Dedifferentiated amniotic fluid mesenchymal stem cell (primary cell): ENCODE results near the gene CTSL.
A peak's percentile ranks its signal among the peaks of the same experiment; 100 is the strongest.

Experiments used
- DNase-seq: peaks from one replicate; pipeline ENCODE4 v3.0.0-alpha.2; 2016; ENCODE audit errors: extremely low spot score

Gene CTSL

GRCh38 chr9:87699835-87700234 lies 26.1 kb upstream of the CTSL start:
- DNase-seq = no peak

DNA sequence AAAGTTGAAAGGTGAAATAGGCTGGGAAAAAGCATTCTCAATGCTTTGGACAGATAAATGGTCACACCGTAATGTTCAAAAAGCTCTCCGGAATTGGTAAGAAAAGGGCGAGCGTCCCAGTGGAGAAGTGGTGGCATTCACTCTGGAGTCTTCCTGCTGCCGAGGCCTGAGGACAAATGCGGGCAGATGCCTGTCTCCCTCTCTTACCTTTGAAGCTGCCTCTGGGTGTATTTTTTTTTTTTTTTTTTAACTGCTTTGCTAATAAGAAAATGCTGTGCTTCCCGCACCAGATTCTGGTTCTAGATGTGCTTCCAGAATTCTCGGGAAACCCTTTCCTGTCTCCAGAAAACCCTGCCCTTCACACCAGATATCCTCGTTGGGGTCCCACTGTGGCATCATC lies 24.4 kb upstream of the CTSL start:
- DNase-seq = no peak

- no peak for DNase-seq
Observed at GRCh38 chr9:87701931-87702421, 23.9 kb upstream of the CTSL start.

GRCh38 chr9:87702921-87703320 lies 23.0 kb upstream of the CTSL start:
- DNase-seq = no peak

GRCh38 chr9:87703636-87704276 lies 22.2 kb upstream of the CTSL start:
- no peak for DNase-seq

- no peak for DNase-seq
Observed at GRCh38 chr9:87704342-87704741, 21.6 kb upstream of the CTSL start.

DNA sequence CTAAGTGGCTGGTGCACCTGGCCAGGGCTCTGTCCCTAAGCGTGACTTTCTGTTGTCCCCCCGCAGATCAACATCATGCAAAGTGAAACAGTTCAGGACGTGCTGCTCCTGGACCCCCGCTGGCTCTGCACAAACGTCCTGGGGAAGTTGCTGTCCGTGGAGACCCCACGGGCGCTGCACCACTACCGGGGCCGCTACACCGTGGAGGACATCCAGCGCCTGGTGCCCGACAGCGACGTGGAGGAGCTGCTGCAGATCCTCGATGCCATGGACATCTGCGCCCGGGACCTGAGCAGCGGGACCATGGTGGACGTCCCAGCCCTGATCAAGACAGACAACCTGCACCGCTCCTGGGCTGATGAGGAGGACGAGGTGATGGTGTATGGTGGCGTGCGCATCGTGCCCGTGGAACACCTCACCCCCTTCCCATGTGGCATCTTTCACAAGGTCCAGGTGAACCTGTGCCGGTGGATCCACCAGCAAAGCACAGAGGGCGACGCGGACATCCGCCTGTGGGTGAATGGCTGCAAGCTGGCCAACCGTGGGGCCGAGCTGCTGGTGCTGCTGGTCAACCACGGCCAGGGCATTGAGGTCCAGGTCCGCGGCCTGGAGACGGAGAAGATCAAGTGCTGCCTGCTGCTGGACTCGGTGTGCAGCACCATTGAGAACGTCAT lies 19.7 kb upstream of the CTSL start:
- no peak for DNase-seq

- DNase-seq = no peak
Observed at GRCh38 chr9:87707805-87708506, 18.0 kb upstream of the CTSL start.

- no peak for DNase-seq
Observed at GRCh38 chr9:87708546-87708945, 17.4 kb upstream of the CTSL start.

DNA sequence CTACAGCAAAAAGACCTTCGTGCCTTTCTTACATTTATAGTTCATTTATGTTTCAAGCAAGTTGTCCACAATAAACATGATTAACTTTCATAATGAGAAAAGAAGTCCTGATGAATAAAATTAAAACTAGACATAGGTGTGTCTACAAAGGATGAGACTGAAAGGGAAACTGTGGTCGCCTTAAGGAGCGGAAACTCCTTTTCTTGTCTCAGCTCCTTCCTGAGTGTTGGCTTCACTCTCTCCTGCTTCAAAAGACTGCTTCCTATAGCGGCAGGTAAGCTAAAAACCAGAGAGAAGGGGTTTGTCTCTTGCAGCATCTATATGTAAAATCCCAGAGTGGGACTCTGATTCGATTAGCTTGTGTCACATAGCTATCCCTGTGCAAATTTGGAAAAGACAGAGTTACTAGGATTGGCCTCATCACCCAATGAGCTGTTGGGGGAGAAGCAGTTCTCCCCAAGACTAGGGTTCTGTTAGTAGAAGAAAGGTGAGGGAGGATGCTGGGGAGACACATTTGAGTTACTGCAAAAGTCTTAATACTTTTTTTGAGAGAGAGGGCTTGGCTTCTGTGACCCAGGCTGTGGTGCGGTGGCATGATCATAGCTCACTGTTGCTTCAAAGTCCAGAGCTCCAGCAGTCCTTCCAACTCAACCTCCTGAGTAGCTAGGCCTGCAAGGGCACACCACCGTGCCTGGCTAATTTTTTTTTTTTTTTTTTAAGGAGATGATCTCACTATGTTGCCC lies 16.8 kb upstream of the CTSL start:
- DNase-seq = no peak

DNA sequence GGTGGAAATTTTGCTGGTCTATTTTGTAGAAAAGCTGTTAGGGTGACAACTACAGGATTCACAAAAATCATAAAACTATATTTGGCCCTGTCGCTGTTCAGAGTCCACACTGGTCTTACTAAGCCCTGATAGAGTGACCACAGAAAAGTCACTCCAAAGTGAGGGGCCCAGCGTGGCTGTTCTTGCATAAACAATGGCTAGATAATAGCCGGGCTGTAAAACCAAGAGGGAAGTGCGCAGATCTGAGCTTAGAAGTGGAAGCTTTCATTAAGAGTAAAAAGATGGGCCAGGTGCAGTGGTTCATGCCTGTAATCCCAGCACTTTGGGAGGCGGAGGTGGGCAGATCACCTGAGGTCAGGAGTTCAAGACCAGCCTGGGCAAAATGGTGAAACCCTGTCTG lies 15.5 kb upstream of the CTSL start:
- DNase-seq = no peak

DNA sequence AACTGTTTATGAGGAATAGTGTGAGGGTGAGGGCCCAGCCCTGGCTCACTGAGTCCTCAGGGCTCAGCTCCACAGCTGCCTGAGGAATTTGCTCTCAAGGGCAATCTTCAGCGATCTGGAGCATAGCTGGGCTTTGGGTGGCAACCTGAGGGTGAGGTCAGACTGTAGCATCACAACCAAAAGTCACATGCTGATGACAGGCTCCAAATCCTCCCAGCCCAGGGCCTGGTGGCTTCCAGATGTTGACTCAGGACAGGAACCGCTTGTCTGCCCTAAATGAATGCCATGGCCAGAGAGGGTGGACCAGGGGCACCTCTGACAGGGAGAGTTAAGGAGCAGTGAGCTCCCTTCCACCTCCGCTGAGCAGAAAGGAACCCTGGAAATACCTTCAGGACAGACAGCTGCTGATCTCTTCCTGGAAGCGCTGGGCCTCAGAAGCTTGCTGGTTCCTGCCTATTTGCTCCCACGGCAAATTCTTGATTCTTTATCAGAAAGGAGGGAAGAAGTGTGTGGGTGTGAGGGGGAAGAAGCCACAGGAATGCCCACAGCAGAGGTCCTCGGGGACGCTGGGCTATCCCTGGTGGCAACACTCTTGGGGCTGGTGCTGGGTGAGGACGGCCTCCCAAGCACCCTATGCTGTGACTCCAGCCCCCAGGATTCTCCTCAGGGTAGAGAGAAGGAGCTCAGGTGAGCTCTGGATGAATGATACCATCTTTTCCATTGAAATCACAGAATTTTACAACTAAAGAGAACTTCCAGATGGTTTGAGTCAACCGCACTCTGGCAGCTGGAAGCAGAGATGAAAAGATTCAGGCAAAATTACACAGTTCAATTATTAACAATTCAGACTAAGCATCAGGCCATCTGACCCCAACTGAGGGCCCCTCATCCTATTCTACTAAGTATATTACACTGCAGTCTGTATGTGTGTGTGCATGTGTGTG lies 13.8 kb upstream of the CTSL start:
- peak; percentile 87 for DNase-seq

GRCh38 chr9:87712801-87713277 lies 13.1 kb upstream of the CTSL start:
- DNase-seq = no peak

- DNase-seq = peak; percentile 87
Observed at GRCh38 chr9:87713278-87713987, 12.5 kb upstream of the CTSL start.

GRCh38 chr9:87713988-87714330 lies 12.0 kb upstream of the CTSL start:
- no peak for DNase-seq

DNA sequence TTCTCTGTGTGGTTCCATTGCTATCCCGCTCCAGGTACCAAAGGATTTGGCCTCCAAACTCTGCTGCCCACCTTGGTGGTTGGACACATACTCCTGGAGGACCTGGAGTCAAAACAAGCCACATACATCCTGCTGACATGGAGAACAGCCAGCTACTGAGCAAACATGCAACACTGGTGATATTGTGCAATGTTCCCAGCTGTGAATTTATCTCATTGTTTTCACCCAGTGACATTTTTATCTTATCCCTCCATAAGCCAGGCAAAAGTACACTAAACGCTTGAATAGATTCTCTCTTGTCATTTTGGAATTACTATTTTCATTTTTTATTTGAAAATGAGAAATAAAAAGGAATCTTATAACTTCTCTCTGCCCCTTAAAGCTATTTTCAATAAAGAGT lies 11.1 kb upstream of the CTSL start:
- DNase-seq = peak; percentile 55

- no peak for DNase-seq
Observed at GRCh38 chr9:87716141-87716540, 9.8 kb upstream of the CTSL start.

DNA sequence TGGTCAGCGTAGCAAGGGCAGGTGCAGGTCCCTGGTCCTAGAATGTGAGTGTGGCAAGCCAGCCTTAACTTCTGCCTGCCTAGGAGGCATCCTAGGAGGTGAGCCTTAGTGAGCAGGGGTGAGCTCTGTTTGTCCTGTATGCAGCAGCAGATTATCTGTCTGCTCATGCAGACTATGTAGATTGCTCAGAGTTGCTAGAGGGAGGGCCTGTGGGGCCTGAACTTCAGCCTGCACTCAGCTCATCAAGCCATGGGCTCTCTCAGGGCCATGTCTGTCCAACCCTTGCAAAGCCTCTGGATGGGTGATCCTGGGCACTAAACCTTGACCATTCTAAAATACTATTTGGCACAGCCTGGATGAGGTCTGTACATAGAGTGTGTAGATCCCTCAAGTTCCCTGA lies 8.5 kb upstream of the CTSL start:
- DNase-seq = no peak

DNA sequence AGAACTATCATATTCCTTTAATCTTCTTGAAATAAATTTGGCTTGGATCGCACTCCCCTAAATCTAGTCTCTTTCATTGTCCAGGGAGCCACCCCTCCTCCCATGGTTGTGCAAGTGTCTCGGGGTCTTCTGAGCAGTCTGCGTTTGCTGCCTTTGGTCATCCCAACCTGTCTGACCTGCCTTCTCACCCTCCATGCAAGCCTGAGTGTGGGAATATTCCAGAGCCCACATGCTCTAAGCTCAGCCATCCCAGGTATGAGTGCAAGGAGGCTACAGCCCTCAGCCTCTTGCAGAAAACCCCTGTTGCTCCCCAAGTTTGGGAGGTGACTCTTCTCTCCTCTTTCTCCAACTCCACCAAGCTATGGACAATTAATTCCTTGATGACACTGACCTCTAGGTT lies 7.7 kb upstream of the CTSL start:
- no peak for DNase-seq

DNA sequence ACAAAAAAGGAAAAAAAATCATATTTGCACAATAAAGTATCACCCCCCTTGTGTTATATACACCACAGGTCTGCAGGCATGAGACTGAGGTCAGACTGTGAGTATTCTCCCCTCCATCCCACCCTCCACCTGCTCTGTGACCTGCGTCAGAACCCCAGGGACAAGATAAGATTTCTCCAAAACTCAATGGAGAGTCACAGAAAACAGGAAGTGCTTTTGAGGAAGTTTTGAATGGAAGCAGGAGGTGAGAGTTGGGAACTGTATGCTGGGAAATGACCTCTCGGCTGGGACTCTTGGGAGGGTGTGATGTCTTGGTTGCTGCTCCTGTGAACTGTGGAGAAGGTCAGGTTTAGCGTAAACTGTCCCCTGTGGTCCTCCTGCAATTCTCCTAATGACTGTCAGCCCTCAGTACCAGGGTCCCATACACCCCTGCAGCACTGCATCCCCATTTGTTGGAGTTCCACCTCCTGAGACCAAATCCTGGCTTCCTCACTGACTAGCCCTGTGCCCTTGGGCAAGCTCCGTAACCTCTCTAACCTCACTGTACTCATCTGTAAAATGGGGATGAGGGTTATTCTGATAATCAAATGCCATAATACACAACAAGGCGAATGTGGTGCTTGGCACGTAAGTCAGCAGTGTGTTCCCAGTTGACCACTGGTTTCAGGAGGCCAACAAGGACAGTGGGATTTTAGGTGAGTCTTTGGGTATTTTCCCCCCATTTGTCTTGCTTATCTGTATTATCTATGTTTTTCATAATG lies 6.9 kb upstream of the CTSL start:
- DNase-seq = no peak
